DOHH2 (cell line): ENCODE measurements around the gene FBRSL1.

Experiments used
- H3F3A ChIP-seq: fragments of 200-600 bp; sonication (generic), shearing (Covaris generic); 2 replicates; pipeline ENCODE4 v1.6.0; 2016; ENCODE audit warnings: antibody characterized with exemption, mild to moderate bottlenecking; ENCODE audit not compliant: control insufficient read depth, insufficient read depth
- H3K27ac ChIP-seq: fragments of 200-600 bp; sonication (generic); 2 replicates; pipeline ENCODE4 v1.5.1; 2014; ENCODE audit warnings: low read depth, mild to moderate bottlenecking, low read length, moderate library complexity
- H3K27me3 ChIP-seq: fragments of 200-600 bp; sonication (generic); 2 replicates; pipeline ENCODE4 v1.6.1; 2014; ENCODE audit warnings: mild to moderate bottlenecking, low read length, mixed read lengths; ENCODE audit not compliant: control insufficient read depth
- H3K36me3 ChIP-seq: fragments of 200-600 bp; sonication (generic); 2 replicates; pipeline ENCODE4 v1.6.1; 2014; ENCODE audit warnings: mild to moderate bottlenecking, low read length, moderate library complexity, mixed read lengths; ENCODE audit not compliant: control insufficient read depth
- H3K4me1 ChIP-seq: fragments of 200-600 bp; sonication (generic); 2 replicates; pipeline ENCODE4 v1.6.1; 2014; ENCODE audit warnings: mild to moderate bottlenecking, low read length, mixed read lengths; ENCODE audit not compliant: control insufficient read depth
- H3K4me2 ChIP-seq: fragments of 200-600 bp; sonication (generic); 2 replicates; pipeline ENCODE4 v1.6.0; 2014; ENCODE audit warnings: mild to moderate bottlenecking, low read length, moderate library complexity
- H3K4me3 ChIP-seq: fragments of 200-600 bp; sonication (generic); 2 replicates; pipeline ENCODE4 v1.5.1; 2014; ENCODE audit warnings: mild to moderate bottlenecking, low read length, mixed read lengths
- H3K79me2 ChIP-seq: fragments of 200-600 bp; sonication (generic); 2 replicates; pipeline ENCODE4 v1.6.1; 2014; ENCODE audit warnings: mild to moderate bottlenecking, low read length, mixed read lengths; ENCODE audit not compliant: control insufficient read depth
- H3K9me2 ChIP-seq: fragments of 200-600 bp; sonication (generic); replicated peaks from 2 replicates; pipeline ENCODE4 v1.6.1; 2014; ENCODE audit warnings: mild to moderate bottlenecking, low read length, mixed read lengths; ENCODE audit not compliant: control insufficient read depth
- H3K9me3 ChIP-seq: fragments of 200-600 bp; sonication (generic); 2 replicates; pipeline ENCODE4 v1.6.1; 2014; ENCODE audit warnings: antibody characterized with exemption, low read length, mixed read lengths; ENCODE audit not compliant: control insufficient read depth, insufficient read depth
- H4K20me1 ChIP-seq: fragments of 200-600 bp; sonication (generic); 2 replicates; pipeline ENCODE4 v1.6.0; 2014; ENCODE audit warnings: low read depth, mild to moderate bottlenecking, antibody characterized with exemption, low read length, moderate library complexity; ENCODE audit not compliant: control insufficient read depth, insufficient read depth
- EZH2phosphoT487 ChIP-seq: fragments of 200-600 bp; sonication (generic); IDR thresholded peaks from 2 replicates; pipeline ENCODE4 v1.6.1; 2017; ENCODE audit warnings: borderline replicate concordance, mild to moderate bottlenecking, antibody characterized with exemption, low read length, moderate library complexity, mixed read lengths
- TF ChIP-seq, protein P1 (sequence below): fragments of 200-600 bp; sonication (generic); IDR thresholded peaks from one replicate; pipeline ENCODE4 v1.5.1; 2014; ENCODE audit warnings: antibody characterized with exemption, mild to moderate bottlenecking, low read depth, low read length; ENCODE audit not compliant: poor library complexity, severe bottlenecking

Gene FBRSL1

DNA sequence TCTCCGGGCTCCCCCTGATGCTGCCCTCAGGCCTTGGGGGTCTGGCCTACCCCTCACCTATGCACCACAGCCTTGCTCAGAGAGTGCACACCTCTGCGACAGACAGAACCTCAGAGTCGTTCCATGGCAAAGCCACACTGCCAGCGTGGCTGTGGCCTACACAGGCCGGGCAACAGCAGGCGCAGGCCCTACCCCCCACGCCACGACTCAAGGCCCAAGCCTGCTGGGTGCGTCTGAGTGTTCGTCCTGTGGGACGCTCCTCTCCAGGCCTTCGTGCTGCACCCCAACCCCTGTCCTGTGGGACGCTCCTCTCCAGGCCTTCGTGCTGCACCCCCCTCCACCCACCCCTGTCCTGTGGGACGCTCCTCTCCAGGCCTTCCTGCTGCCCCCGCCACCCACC lies 66.3 kb downstream of the FBRSL1 start:
- Histone ChIP-seq H3K79me2 (peaks cover 13% of the 10 kb centered on the region), H3K36me3 (no peaks in the 10 kb centered on the region), H3K4me1 (peaks cover 21% of the 10 kb centered on the region), H3K4me2 (no peak overlapping the region), H3K9me3 (no peaks in the 10 kb centered on the region), H4K20me1 (no peaks in the 10 kb centered on the region), H3K27ac (no peak overlapping the region), H3K27me3 (no peaks in the 10 kb centered on the region), H3F3A (peaks cover 7% of the 10 kb centered on the region), H3K9me2 (no peaks in the 10 kb centered on the region), H3K4me3 (no peak overlapping the region)
- TF ChIP-seq, protein P1, sequence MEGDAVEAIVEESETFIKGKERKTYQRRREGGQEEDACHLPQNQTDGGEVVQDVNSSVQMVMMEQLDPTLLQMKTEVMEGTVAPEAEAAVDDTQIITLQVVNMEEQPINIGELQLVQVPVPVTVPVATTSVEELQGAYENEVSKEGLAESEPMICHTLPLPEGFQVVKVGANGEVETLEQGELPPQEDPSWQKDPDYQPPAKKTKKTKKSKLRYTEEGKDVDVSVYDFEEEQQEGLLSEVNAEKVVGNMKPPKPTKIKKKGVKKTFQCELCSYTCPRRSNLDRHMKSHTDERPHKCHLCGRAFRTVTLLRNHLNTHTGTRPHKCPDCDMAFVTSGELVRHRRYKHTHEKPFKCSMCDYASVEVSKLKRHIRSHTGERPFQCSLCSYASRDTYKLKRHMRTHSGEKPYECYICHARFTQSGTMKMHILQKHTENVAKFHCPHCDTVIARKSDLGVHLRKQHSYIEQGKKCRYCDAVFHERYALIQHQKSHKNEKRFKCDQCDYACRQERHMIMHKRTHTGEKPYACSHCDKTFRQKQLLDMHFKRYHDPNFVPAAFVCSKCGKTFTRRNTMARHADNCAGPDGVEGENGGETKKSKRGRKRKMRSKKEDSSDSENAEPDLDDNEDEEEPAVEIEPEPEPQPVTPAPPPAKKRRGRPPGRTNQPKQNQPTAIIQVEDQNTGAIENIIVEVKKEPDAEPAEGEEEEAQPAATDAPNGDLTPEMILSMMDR: no peak
- no peak for TF ChIP-seq EZH2phosphoT487

DNA sequence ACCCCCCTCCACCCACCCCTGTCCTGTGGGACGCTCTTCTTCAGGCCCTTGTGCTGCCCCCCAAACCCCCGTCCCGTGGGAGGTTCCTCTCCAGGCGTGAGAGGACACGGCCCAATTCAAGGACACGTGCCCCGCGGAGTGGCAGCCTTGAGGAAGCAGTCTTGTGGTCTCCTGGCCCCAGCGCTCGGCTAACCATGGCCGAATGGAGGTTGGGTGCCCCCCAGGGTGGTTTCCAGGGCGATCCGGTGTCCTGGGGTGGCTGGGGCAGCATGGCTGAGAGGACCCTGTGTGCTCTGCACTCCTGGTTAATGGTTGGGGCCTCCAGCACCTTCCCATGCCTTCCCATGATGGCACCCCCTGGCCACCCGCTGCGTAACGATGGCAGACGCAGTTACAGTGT lies 66.8 kb downstream of the FBRSL1 start:
- H3K4me3 ChIP-seq: no peak overlapping the region
- TF ChIP-seq, protein P1: no peak
- TF ChIP-seq EZH2phosphoT487: no peak
- H3K27ac ChIP-seq: no peak overlapping the region
- H3K9me3 ChIP-seq: no peaks in the 10 kb centered on the region
- peaks cover 27% of the 10 kb centered on the region for H3K4me1 ChIP-seq
- H3K79me2 ChIP-seq: peaks cover 19% of the 10 kb centered on the region
- H3K27me3 ChIP-seq: no peaks in the 10 kb centered on the region
- H3F3A ChIP-seq: peaks cover 7% of the 10 kb centered on the region
- no peaks in the 10 kb centered on the region for H4K20me1 ChIP-seq
- H3K36me3 ChIP-seq: no peaks in the 10 kb centered on the region
- H3K4me2 ChIP-seq: no peak overlapping the region
- H3K9me2 ChIP-seq: no peaks in the 10 kb centered on the region

DNA sequence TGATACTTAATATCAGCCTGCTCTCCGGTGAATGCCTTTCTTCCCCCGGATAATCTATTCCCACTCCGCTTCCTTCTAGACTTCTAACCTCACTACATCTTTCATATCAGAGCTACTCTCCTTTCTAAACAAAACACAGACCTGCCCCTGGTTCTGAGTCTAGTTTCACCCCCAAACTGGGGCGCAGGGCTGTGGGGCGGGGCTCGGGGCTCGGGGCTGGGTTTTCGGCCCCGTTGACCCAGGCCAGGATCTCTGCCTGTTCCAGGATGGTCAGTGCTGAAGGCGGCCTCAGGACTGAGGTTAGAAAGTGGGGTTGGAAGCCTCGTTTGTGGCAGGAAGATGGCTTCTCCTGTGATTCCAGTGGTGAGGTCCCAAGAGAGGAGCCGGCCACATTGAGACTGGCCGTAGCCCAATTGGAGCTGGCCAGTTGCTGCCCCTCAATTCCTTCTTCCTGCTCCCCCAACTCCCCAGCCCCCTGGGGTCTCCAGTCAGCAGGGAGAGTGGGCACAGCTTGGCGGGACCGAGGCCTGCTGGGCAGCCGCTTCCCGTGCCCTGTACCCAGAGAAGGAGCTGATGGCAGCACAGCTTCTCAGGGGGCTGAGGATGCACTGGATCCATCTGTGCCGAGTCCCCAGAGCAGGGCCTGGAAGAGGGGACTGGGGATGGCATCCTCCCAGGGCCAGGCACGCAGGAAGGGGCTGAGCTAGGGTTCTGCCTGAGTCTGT lies 67.5 kb downstream of the FBRSL1 start:
- H3K4me3 ChIP-seq: no peak overlapping the region
- peaks cover 5% of the 10 kb centered on the region for H3K36me3 ChIP-seq
- peaks cover 25% of the 10 kb centered on the region for H3K79me2 ChIP-seq
- no peaks in the 10 kb centered on the region for H3K27me3 ChIP-seq
- no peaks in the 10 kb centered on the region for H3K9me3 ChIP-seq
- H3F3A ChIP-seq: peaks cover 7% of the 10 kb centered on the region
- peaks cover 31% of the 10 kb centered on the region for H3K4me1 ChIP-seq
- H3K9me2 ChIP-seq: no peaks in the 10 kb centered on the region
- H3K4me2 ChIP-seq: no peak overlapping the region
- 0 out of 2 replicates have a peak, but pooled peaks cover 4% of the 10 kb centered on the region for H4K20me1 ChIP-seq
- TF ChIP-seq, protein P1: no peak
- no peak for TF ChIP-seq EZH2phosphoT487
- H3K27ac ChIP-seq: no peak overlapping the region
